Uterus (tissue), 2 donors: ENCODE results near the gene NFIA.

Source experiments
- POLR2A ChIP-seq, 2 donors: fragments of 450-650 bp; IDR thresholded peaks; one replicate each; pipeline ENCODE4 v1.6.1; 2016; ENCODE audit warnings: antibody characterized with exemption in 2 of 2, mild to moderate bottlenecking in 1 of 2, moderate library complexity in 1 of 2
- TF ChIP-seq, protein P1 (sequence below), 4 experiments: fragments of 200-600 bp in 2 of 4; fragments of 450-650 bp in 2 of 4; sonication (generic) in 2 of 4; IDR thresholded peaks; one replicate each; pipeline ENCODE4 v1.5.1; 2016 to 2019; ENCODE audit warnings: antibody characterized with exemption in 4 of 4, mild to moderate bottlenecking in 2 of 4, moderate library complexity in 1 of 4

DNA sequence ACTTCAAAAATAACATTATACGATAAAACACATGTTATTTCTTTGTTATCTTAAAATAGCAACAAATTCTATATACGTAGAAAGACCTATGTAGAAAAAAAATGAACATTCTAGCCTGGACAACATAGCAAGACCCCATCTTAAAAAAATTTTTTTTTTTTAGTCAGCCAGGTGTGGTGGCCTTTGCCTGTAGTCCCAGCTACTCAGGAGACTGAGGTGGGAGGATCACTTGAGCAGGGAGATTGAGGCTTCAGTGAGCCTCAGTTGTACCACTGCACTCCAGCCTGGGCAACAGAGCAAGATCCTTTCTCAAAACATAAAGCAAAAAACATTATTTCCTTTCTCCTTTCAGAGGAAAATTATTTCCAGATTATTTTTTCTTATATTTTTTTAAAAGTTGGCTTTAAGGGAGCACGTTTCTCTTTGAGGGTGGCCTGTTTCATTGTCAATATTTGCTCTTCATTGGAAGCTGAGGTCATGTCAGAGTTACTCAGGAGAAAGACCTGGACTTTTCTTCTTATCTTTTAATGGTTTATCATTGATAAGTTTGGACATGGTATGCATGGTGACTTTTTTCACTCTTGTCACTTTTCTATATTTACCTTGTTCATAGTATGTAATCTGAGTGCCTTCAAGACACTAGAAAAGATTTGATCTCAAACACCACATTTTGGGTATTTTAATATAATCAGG is 32.0 kb downstream of the NFIA start:
- TF ChIP-seq, protein P1, sequence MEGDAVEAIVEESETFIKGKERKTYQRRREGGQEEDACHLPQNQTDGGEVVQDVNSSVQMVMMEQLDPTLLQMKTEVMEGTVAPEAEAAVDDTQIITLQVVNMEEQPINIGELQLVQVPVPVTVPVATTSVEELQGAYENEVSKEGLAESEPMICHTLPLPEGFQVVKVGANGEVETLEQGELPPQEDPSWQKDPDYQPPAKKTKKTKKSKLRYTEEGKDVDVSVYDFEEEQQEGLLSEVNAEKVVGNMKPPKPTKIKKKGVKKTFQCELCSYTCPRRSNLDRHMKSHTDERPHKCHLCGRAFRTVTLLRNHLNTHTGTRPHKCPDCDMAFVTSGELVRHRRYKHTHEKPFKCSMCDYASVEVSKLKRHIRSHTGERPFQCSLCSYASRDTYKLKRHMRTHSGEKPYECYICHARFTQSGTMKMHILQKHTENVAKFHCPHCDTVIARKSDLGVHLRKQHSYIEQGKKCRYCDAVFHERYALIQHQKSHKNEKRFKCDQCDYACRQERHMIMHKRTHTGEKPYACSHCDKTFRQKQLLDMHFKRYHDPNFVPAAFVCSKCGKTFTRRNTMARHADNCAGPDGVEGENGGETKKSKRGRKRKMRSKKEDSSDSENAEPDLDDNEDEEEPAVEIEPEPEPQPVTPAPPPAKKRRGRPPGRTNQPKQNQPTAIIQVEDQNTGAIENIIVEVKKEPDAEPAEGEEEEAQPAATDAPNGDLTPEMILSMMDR (IDR thresholded peaks at IDR 0.05): no peak
- no peak for TF ChIP-seq POLR2A (IDR thresholded peaks at IDR 0.05)
